Activated naive CD8-positive, alpha-beta T cell treated with anti-CD3 and anti-CD28 coated beads, Interleukin-2, amount 50 U/mL, for 24 hours (primary cell): ENCODE measurements around the gene LDB1.

Source experiments
- ATAC-seq: fragments of 150-1000 bp; cut with Tn5 transposase; one replicate; pipeline ENCODE4 v1.10.0; 2021
- DNase-seq: peaks from one replicate; pipeline ENCODE4 v3.0.0; 2021
- H3K27ac Mint-ChIP-seq: one replicate; pipeline ENCODE4 v1.8.0; 2021; ENCODE audit warnings: mild to moderate bottlenecking, mixed read lengths
- H3K27me3 Mint-ChIP-seq: one replicate; pipeline ENCODE4 v1.8.0; 2021; ENCODE audit warnings: mixed read lengths
- H3K36me3 Mint-ChIP-seq: one replicate; pipeline ENCODE4 v1.8.0; 2021; ENCODE audit warnings: low read depth, mixed read lengths
- H3K4me1 Mint-ChIP-seq: one replicate; pipeline ENCODE4 v1.8.0; 2021; ENCODE audit warnings: mixed read lengths
- H3K4me3 Mint-ChIP-seq: one replicate; pipeline ENCODE4 v1.8.0; 2021; ENCODE audit warnings: mild to moderate bottlenecking, moderate library complexity, mixed read lengths
- H3K9me3 Mint-ChIP-seq: one replicate; pipeline ENCODE4 v1.8.0; 2021; ENCODE audit warnings: mixed read lengths

LDB1 gene

DNA sequence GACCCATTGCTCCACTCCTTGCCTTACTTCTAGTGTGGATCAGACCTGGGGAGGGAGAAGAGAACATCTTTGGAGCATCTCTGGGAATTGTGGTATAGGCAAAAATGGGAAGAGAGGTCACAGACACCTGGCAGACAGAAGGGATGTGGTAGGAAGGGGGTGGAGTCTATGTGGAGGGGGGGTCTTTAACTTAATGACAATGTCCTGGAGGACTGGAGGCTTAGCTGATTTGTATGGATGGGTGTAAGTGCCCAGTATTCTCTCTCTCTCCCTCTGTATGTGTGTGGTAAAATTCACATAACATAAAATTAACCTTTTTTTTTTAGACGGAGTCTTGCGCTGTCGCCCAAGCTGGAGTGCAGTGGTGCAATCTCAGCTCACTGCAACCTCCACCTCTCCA, 3.1 kb upstream of the LDB1 start:
- no peaks in the 10 kb centered on the region for H3K9me3 Mint-ChIP-seq
- no peak for ATAC-seq

GRCh38 chr10:102122450-102122849, 2.3 kb upstream of the LDB1 start:
- no peak overlapping the region for H3K4me3 Mint-ChIP-seq
- H3K27me3 Mint-ChIP-seq: no peaks in the 10 kb centered on the region
- DNase-seq (no peak), ATAC-seq (no peak)
- H3K36me3 Mint-ChIP-seq: peaks cover 2% of the 10 kb centered on the region
- no peak overlapping the region for H3K27ac Mint-ChIP-seq
- no peaks in the 10 kb centered on the region for H3K9me3 Mint-ChIP-seq
- H3K4me1 Mint-ChIP-seq: peaks cover 31% of the 10 kb centered on the region

More for the DNA sequence above, 3.1 kb upstream of the LDB1 start:
- no peak for DNase-seq
- peaks cover 24% of the 10 kb centered on the region for H3K4me1 Mint-ChIP-seq
- peak overlapping the region; percentile 10 for H3K27ac Mint-ChIP-seq
- no peak overlapping the region for H3K4me3 Mint-ChIP-seq
- peaks cover 2% of the 10 kb centered on the region for H3K36me3 Mint-ChIP-seq
- no peaks in the 10 kb centered on the region for H3K27me3 Mint-ChIP-seq

- Mint-ChIP-seq H3K9me3 (no peaks in the 10 kb centered on the region), H3K36me3 (peaks cover 2% of the 10 kb centered on the region), H3K4me3 (peak overlapping the region; percentile 92), H3K4me1 (peaks cover 37% of the 10 kb centered on the region), H3K27me3 (no peaks in the 10 kb centered on the region), H3K27ac (no peak overlapping the region)
- DNase-seq (no peak), ATAC-seq (no peak)
Measured at GRCh38 chr10:102121739-102122372, 1.7 kb upstream of the LDB1 start.

- H3K9me3 Mint-ChIP-seq: no peaks in the 10 kb centered on the region
- peak; percentile 26 for DNase-seq
- H3K4me1 Mint-ChIP-seq: peaks cover 44% of the 10 kb centered on the region
Measured at GRCh38 chr10:102120991-102121738, 997 bp upstream of the LDB1 start.

DNA sequence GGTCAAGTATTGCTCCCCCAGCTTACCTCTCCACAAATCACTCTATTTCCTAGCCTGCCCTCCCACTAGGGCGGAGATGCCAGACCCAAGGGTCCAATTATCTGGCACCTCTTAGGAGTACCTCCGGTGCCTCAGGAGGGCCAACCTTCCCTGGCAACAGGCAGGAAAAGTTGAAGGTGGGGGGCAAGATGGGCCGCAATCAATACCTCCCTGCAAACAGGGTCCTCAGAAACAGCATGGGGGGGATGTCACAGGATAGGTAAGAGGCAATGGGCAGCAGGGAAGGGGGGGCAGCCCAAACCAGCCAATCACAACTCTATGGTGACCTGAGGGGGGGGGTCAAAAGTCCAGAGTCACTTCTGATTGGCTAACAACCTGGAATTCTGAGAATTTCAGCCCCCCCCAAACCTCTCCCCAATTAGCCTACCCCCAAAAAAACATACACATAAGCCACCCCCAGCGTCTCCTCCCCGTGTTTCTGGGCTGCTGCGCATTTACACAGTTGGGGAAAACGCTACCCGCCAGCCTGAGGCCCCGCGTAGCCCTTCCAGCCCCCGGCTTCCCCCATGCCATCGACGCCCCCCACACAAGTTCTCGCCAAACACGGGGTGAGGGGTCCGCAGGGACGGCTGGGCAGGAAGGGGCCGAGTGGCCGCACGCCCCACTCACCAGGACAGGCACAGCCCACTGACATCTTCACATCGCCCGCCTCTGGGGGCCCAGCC, 589 bp downstream of the LDB1 start:
- H3K27ac Mint-ChIP-seq: peak overlapping the region; percentile 95
- H3K4me3 Mint-ChIP-seq: peak overlapping the region; percentile 92
- peaks cover 58% of the 10 kb centered on the region for H3K4me1 Mint-ChIP-seq
- no peaks in the 10 kb centered on the region for H3K27me3 Mint-ChIP-seq
- no peaks in the 10 kb centered on the region for H3K9me3 Mint-ChIP-seq
- H3K36me3 Mint-ChIP-seq: no peaks in the 10 kb centered on the region
- ATAC-seq: peak; percentile 17
- peak; percentile 65 for DNase-seq

More at GRCh38 chr10:102120991-102121738, 997 bp upstream of the LDB1 start:
- no peak for ATAC-seq
- Mint-ChIP-seq H3K4me3 (peak overlapping the region; percentile 92), H3K27ac (peak overlapping the region; percentile 81), H3K36me3 (no peaks in the 10 kb centered on the region), H3K27me3 (no peaks in the 10 kb centered on the region)

DNA sequence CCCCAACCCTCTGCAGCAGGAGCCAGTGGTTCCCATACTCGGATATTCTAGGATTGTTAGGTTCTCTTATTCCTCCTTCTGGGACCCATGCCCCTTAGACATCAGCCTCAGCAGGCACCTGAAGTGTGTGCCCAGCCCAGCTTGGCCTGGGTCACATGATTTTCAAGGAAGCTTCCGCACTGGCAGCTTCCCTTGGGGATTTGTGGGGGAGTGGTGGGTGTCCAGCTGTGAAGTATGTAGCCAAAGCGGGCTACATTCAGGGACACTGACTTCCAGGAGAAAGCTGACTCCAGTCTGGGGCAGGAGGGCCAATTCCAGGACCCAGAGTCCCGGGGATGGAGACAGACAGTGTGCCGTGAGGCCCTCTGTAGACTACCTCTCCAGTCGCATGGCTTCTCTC, 1.3 kb downstream of the LDB1 start:
- Mint-ChIP-seq H3K27ac (peak overlapping the region; percentile 95), H3K9me3 (no peaks in the 10 kb centered on the region)

DNA sequence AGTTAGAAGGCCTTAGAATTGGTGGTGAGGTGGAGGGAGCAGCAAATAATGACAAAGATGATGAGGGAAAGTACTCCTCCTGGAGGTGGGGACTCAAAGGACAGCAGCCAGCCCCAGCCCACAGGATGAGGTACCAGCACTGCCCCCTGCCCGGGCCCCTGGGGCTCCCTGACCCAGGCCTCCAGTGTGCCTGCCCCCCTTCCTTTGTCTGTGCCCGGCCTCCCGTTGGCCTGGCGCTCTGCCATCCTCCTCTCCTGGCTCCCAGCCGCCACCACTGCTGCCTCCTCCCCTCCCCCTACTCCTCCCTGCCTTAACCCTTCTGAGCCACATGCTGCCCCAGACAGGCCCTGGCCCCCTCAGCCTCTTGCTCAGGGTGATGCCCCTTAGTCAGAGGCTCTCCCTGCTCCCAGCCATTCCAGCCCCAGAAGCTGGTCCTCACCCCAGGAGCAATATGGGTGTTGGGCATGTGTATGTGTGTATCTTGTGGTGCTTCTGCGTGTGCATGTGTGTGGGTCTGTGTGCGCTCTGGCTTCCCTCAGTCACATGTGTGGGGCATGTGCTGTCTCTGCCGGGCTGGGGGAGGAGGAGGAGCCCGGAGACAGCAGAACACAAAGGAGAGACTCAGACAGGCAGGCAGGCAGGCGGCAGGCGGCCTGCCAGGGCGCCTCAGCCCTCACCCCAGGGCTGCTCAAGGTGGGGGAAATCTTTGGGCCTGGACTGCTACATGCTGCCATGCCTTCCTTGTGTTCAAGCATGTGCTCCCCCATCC, 2.6 kb downstream of the LDB1 start:
- H3K9me3 Mint-ChIP-seq: no peaks in the 10 kb centered on the region
- H3K4me3 Mint-ChIP-seq: peak overlapping the region; percentile 92
- peaks cover 71% of the 10 kb centered on the region for H3K4me1 Mint-ChIP-seq
- H3K27me3 Mint-ChIP-seq: no peaks in the 10 kb centered on the region
- ATAC-seq (peak; percentile 30), DNase-seq (peak; percentile 76)
- H3K27ac Mint-ChIP-seq: peak overlapping the region; percentile 95
- peaks cover 3% of the 10 kb centered on the region for H3K36me3 Mint-ChIP-seq

More for the DNA sequence above, 1.3 kb downstream of the LDB1 start:
- Mint-ChIP-seq H3K4me3 (peak overlapping the region; percentile 92), H3K36me3 (no peaks in the 10 kb centered on the region), H3K4me1 (peaks cover 59% of the 10 kb centered on the region), H3K27me3 (no peaks in the 10 kb centered on the region)
- DNase-seq: peak; percentile 39
- no peak for ATAC-seq

GRCh38 chr10:102116656-102117055, 3.5 kb downstream of the LDB1 start:
- Mint-ChIP-seq H3K27me3 (no peaks in the 10 kb centered on the region), H3K36me3 (peaks cover 3% of the 10 kb centered on the region), H3K4me3 (peak overlapping the region; percentile 92), H3K9me3 (no peaks in the 10 kb centered on the region), H3K27ac (peak overlapping the region; percentile 95), H3K4me1 (peaks cover 75% of the 10 kb centered on the region)
- ATAC-seq (no peak), DNase-seq (no peak)

DNA sequence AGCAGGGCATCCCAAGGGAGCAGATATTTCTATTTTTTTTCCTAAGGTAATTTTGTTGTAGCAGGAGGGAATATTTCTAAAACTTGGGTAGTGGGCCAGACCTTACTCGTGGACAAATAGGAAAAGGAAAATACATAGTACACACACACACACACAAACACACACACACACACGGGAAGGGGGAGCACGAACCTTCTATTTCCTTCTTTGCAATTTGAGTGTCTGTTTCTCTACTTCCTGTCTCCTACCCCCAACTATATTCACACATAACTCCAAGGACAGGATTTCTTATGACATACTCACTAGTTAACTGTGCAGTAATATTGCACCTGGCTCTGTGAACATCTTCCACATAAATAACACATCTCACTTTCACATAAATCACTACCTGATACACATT, 4.4 kb downstream of the LDB1 start:
- DNase-seq (no peak), ATAC-seq (no peak)

GRCh38 chr10:102114861-102115618, 5.1 kb downstream of the LDB1 start:
- H3K4me3 Mint-ChIP-seq: peak overlapping the region; percentile 85
- H3K4me1 Mint-ChIP-seq: peaks cover 66% of the 10 kb centered on the region
- ATAC-seq (peak; percentile 61), DNase-seq (peak; percentile 91)
- H3K36me3 Mint-ChIP-seq: peaks cover 13% of the 10 kb centered on the region
- H3K9me3 Mint-ChIP-seq: no peaks in the 10 kb centered on the region
- H3K27me3 Mint-ChIP-seq: no peaks in the 10 kb centered on the region
- H3K27ac Mint-ChIP-seq: peak overlapping the region; percentile 95

More for the DNA sequence above, 4.4 kb downstream of the LDB1 start:
- Mint-ChIP-seq H3K27me3 (no peaks in the 10 kb centered on the region), H3K36me3 (peaks cover 6% of the 10 kb centered on the region), H3K27ac (peak overlapping the region; percentile 95), H3K4me1 (peaks cover 66% of the 10 kb centered on the region), H3K9me3 (no peaks in the 10 kb centered on the region), H3K4me3 (peak overlapping the region; percentile 85)

DNA sequence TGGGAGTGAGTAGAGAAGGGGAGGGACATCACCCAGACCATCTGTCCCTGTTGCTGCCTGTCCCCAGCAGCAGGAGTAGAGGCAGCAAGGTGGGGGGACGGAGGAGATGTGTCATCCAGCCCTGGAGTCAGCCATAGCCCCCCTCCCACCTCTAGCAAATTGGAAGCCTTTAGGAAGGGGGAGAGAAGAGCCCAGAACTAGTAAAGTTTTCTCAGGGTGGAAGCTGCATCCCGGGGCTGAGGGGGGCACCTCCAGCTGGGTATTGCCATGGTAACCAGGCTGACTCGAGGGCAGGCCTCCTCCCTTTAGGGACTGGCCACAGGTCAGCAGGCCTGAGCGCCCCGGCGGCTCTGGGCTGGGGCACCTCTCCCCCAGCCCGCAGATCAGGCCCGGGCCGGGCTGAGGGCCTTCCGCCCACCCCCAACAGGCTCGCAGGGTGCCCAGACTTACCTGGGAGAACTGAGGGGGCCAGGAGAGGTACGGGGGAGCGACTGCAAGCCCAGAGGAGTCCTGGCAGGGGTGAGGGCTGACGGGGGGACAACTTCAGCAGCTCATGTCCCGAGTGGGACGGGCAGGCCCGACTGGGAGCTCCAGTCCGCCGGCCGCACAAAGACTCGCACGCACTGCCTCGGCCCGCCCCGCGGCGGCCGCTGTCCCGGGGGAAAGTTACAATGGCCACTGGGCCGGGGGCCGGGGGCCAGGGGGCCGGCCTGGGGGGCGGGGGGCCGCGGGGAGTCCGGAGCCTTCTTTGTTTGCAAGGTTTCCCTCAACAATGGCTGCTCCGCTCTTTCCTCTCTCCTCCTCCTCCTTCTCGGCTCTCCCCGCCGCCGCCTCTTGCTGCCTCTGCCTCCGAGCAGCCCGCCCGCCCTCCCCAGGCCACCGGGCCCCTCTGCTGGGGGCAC, 6.0 kb downstream of the LDB1 start:
- Mint-ChIP-seq H3K9me3 (no peaks in the 10 kb centered on the region), H3K36me3 (peaks cover 21% of the 10 kb centered on the region), H3K27ac (peak overlapping the region; percentile 95), H3K4me1 (peaks cover 63% of the 10 kb centered on the region), H3K4me3 (peak overlapping the region; percentile 85), H3K27me3 (no peaks in the 10 kb centered on the region)
- no peak for ATAC-seq
- no peak for DNase-seq

DNA sequence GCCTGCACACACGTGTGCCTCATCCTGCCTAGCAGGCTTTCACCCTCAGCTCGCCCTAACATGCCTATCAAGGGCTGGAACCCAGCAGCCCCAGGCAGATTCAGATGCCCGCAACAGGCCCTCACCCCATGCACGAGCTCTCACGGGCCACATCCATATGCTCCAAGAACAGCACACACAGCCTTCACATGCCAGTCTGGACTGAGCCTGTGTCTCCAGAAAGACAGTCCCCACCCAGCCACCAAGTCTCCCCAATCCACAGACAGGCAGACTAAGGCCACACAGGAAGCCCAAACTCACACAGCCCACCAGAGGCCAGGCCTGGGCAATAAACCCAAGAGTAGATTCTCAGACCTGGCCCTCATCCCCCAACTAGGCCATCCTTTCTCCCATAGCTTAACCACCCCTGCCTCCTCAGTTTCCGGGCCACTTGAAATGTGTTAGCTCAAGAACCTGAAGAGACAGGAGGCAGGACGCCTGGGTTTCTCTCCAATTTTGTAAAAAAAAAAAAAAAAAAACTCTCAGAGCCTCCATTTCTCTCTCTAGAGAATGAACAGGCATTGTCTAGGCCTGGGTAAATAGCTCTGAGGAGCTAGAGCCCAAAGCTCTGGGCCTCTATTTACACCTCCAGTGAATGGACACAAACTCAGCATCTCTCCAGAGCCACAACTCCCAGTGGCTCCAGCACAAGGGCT, 6.8 kb downstream of the LDB1 start:
- ATAC-seq (no peak), DNase-seq (no peak)
- peak overlapping the region; percentile 85 for H3K27ac Mint-ChIP-seq
- peak overlapping the region; percentile 85 for H3K4me3 Mint-ChIP-seq
- H3K36me3 Mint-ChIP-seq: peaks cover 26% of the 10 kb centered on the region
- no peaks in the 10 kb centered on the region for H3K9me3 Mint-ChIP-seq
- H3K4me1 Mint-ChIP-seq: peaks cover 55% of the 10 kb centered on the region
- H3K27me3 Mint-ChIP-seq: no peaks in the 10 kb centered on the region
